Measurements from ENCODE around the gene IGSF3. TPM values are rescaled to one million over a fixed set of nuclear protein-coding genes. Genes with fewer than 3 reads are reported as not detected.

The IGSF3 gene
- polyA plus RNA-seq, 3 donors: 0.07 to 0.12 TPM; not detected in 1

GRCh38 chr1:116706123-116706522 is 38.6 kb upstream of the IGSF3 start:
- WGBS (ENCODE audit: insufficient coverage): no CpG with 5 or more reads among the region's 2 CpGs
- H3K4me3 Mint-ChIP-seq: no peak overlapping the region
- no peaks in the 10 kb centered on the region for H3K4me1 Mint-ChIP-seq

GRCh38 chr1:116704278-116704677 is 36.7 kb upstream of the IGSF3 start:
- no peak for TF ChIP-seq CTCF (IDR thresholded peaks at IDR 0.05)
- H3K4me1 Mint-ChIP-seq: no peaks in the 10 kb centered on the region
- no peak for DNase-seq
- H3K27me3 Mint-ChIP-seq (ENCODE audit: low read depth in 3 of 3): peaks cover 1 to 4% (median 2%) of the 10 kb centered on the region in 3 donors
- H3K4me1 ChIP-seq (ENCODE audit: control insufficient read depth in 1 of 2, insufficient read depth in 2 of 2, low read length in 2 of 2): no peaks in the 10 kb centered on the region
- H3K4me3 ChIP-seq (replicated peaks in 1 of 3; ENCODE audit: low read depth in 2 of 3, low read length in 3 of 3): no peak overlapping the region
- no peaks in the 10 kb centered on the region for H3K79me2 ChIP-seq (ENCODE audit: insufficient read depth, low read length)
- H3K9me3 ChIP-seq (replicated peaks in 1 of 2; ENCODE audit: control insufficient read depth in 1 of 2, insufficient read depth in 1 of 2, low read length in 2 of 2): no peaks in the 10 kb centered on the region
- intact Hi-C loops (cut with micrococcal nuclease): no loop called here
- no peak overlapping the region for H3K27ac ChIP-seq (ENCODE audit: low read depth in 1 of 2, low read length in 2 of 2)
- no peak overlapping the region for H3K9ac ChIP-seq (ENCODE audit: insufficient read depth, low read length, poor library complexity, severe bottlenecking)
- H3K4me2 ChIP-seq (replicated peaks; ENCODE audit: extremely low read depth, low read length, poor library complexity, severe bottlenecking): no peak overlapping the region
- H3K4me3 Mint-ChIP-seq: no peak overlapping the region
- no peaks in the 10 kb centered on the region for H3K36me3 ChIP-seq (replicated peaks in 1 of 2; ENCODE audit: control insufficient read depth in 1 of 2, insufficient read depth in 2 of 2, low read length in 2 of 2)
- no peaks in the 10 kb centered on the region for H4K20me1 ChIP-seq (ENCODE audit: insufficient read depth, low read length)
- no peak overlapping the region for H3K27ac Mint-ChIP-seq
- H2AFZ ChIP-seq (ENCODE audit: insufficient read depth, low read depth, low read length, poor library complexity, severe bottlenecking): no peak overlapping the region
- H3K9me3 Mint-ChIP-seq: peaks cover 0 to 6% (median 0%) of the 10 kb centered on the region in 7 donors
- H3K36me3 Mint-ChIP-seq: no peaks in the 10 kb centered on the region
- no CpG with 5 or more reads among the region's 3 CpGs for WGBS (ENCODE audit: insufficient coverage)
- H3K27me3 ChIP-seq (ENCODE audit: control insufficient read depth in 2 of 2, insufficient read depth in 2 of 2, low read length in 2 of 2): no peaks in the 10 kb centered on the region

More at GRCh38 chr1:116706123-116706522, 38.6 kb upstream of the IGSF3 start:
- Histone ChIP-seq H3K9me3 (replicated peaks in 1 of 2; ENCODE audit: control insufficient read depth in 1 of 2, insufficient read depth in 1 of 2, low read length in 2 of 2) (no peaks in the 10 kb centered on the region), H3K4me1 (ENCODE audit: control insufficient read depth in 1 of 2, insufficient read depth in 2 of 2, low read length in 2 of 2) (no peaks in the 10 kb centered on the region), H3K79me2 (ENCODE audit: insufficient read depth, low read length) (no peaks in the 10 kb centered on the region), H3K27ac (ENCODE audit: low read depth in 1 of 2, low read length in 2 of 2) (no peak overlapping the region), H3K9ac (ENCODE audit: insufficient read depth, low read length, poor library complexity, severe bottlenecking) (no peak overlapping the region), H3K27me3 (ENCODE audit: control insufficient read depth in 2 of 2, insufficient read depth in 2 of 2, low read length in 2 of 2) (no peaks in the 10 kb centered on the region), H3K4me3 (replicated peaks in 1 of 3; ENCODE audit: low read depth in 2 of 3, low read length in 3 of 3) (no peak overlapping the region), H2AFZ (ENCODE audit: insufficient read depth, low read depth, low read length, poor library complexity, severe bottlenecking) (no peak overlapping the region), H3K4me2 (replicated peaks; ENCODE audit: extremely low read depth, low read length, poor library complexity, severe bottlenecking) (no peak overlapping the region), H4K20me1 (ENCODE audit: insufficient read depth, low read length) (no peaks in the 10 kb centered on the region), H3K36me3 (replicated peaks in 1 of 2; ENCODE audit: control insufficient read depth in 1 of 2, insufficient read depth in 2 of 2, low read length in 2 of 2) (no peaks in the 10 kb centered on the region)
- intact Hi-C loops (cut with micrococcal nuclease): no loop called here
- Mint-ChIP-seq H3K9me3 (peaks cover 0 to 6% (median 0%) of the 10 kb centered on the region in 7 donors), H3K36me3 (no peaks in the 10 kb centered on the region), H3K27me3 (ENCODE audit: low read depth in 3 of 3) (peaks cover 2 to 5% (median 4%) of the 10 kb centered on the region in 3 donors), H3K27ac (no peak overlapping the region)
- no peak for DNase-seq
- no peak for TF ChIP-seq CTCF (IDR thresholded peaks at IDR 0.05)
